ENCODE data around the gene LELP1. TPM values are rescaled to one million over a fixed set of nuclear protein-coding genes. Genes with fewer than 3 reads are reported as not detected.

Gene LELP1
- not detected in 2 replicates for total RNA-seq (2014; rRNA removed; shearing (Covaris generic))
- polyA plus RNA-seq (2016; fragmentation: Nextera tagmentation; extraction: Ambion mirVana): not detected in 2 replicates

DNA sequence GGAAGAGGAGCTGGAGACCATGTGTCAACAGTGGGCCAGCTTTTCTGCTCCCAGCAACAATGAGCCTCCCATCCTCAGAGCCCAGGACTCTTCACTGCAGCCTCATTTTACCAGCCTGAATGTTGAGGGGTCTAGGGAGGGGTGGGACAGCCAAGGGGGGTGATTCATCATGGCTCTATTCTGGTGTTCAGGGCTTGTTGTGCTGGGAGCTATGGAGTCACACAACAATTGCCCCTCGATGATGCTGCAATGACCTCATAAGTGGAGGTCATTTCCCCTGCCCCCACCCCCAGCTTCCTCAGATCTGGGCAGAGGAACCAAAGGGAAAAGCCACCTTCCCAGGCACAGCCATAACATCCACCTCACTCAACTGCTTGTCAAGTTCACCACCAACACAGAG, at the start of gene LELP1:
TSS of gene LELP1 (plus strand) at position 301 of the 400 bp plus-strand sequence. CDS start 1,278 bp downstream, outside the sequence.
- Histone ChIP-seq H3F3A (ENCODE audit: insufficient read depth) (no peaks in the 10 kb centered on the region), H3K36me3 (ENCODE audit: low read depth) (no peaks in the 10 kb centered on the region), H3K79me2 (ENCODE audit: insufficient read depth) (no peaks in the 10 kb centered on the region), H3K9ac (no peak within 1 kb of the TSS), H3K27me3 (replicated peaks; ENCODE audit: insufficient read depth) (0 out of 2 replicates have a peak, but pooled peaks cover 4% of the 10 kb centered on the region), H3K9me2 (ENCODE audit: insufficient read depth) (no peaks in the 10 kb centered on the region), H3K27ac (no peak within 1 kb of the TSS), H3K4me1 (ENCODE audit: insufficient read depth) (no peaks in the 10 kb centered on the region), H4K20me1 (ENCODE audit: insufficient read depth) (no peaks in the 10 kb centered on the region), H2AFZ (no peak within 1 kb of the TSS), H3K4me2 (ENCODE audit: unreplicated experiment) (no peak within 1 kb of the TSS), H3K9me3 (ENCODE audit: low read depth) (no peaks in the 10 kb centered on the region), H3K4me3 (no peak within 1 kb of the TSS)
- DNase-seq: no peak
- TF ChIP-seq EZH2phosphoT487 (IDR thresholded peaks at IDR 0.05; ENCODE audit: insufficient read depth, low read depth) (no peak), EZH2 (IDR thresholded peaks at IDR 0.05; ENCODE audit: insufficient read depth, poor library complexity, severe bottlenecking) (no peak)
- in situ Hi-C loops (cut with MboI): loop anchor here (25.0 kb wide), 1 partner anchor 541 kb away; the partner anchor contains the start of gene LCE2D
- 33 to 50% methylated on average over 1 of the region's 1 CpG for WGBS, 2 experiments (ENCODE audit: low coverage in 1 of 2, low lambda C conversion rate in 2 of 2, missing lambda C conversion rate in 2 of 2)

DNA sequence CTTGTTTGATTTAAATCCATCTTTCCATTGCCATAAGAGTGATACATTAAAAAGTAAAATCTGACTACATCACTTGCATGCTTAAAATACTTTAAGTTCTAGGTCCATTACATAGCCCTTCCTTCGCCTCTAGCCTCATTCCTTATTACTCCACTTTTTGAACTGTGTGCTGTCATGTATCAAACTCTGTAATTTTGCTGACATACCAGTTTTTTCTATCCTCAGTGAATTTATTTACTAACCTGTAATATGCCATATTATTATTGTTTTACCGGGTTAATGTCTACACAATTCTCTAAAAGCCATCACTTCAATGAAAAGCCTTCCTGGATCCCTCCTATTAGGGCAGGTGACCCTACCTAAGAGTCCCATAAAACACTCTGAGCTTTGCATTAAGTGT, 47.7 kb upstream of the LELP1 start:
- Histone ChIP-seq H3K9me3 (ENCODE audit: low read depth) (no peaks in the 10 kb centered on the region), H3K4me1 (ENCODE audit: insufficient read depth) (no peaks in the 10 kb centered on the region), H3F3A (ENCODE audit: insufficient read depth) (no peaks in the 10 kb centered on the region), H3K4me3 (no peak overlapping the region), H3K27ac (no peak overlapping the region), H3K36me3 (ENCODE audit: low read depth) (no peaks in the 10 kb centered on the region), H3K9ac (no peak overlapping the region), H3K9me2 (ENCODE audit: insufficient read depth) (no peaks in the 10 kb centered on the region), H4K20me1 (ENCODE audit: insufficient read depth) (no peaks in the 10 kb centered on the region), H3K27me3 (replicated peaks; ENCODE audit: insufficient read depth) (no peaks in the 10 kb centered on the region; the same call in 1 of the 2 replicates), H3K4me2 (ENCODE audit: unreplicated experiment) (no peak overlapping the region), H2AFZ (no peak overlapping the region), H3K79me2 (ENCODE audit: insufficient read depth) (no peaks in the 10 kb centered on the region)
- WGBS, 2 experiments (ENCODE audit: low coverage in 1 of 2, low lambda C conversion rate in 2 of 2, missing lambda C conversion rate in 2 of 2): 15 to 21% methylated on average over 2 of the region's 2 CpGs
- DNase-seq: no peak
- no peak for TF ChIP-seq EZH2phosphoT487 (IDR thresholded peaks at IDR 0.05; ENCODE audit: insufficient read depth, low read depth)
- TF ChIP-seq EZH2 (IDR thresholded peaks at IDR 0.05; ENCODE audit: insufficient read depth, poor library complexity, severe bottlenecking): no peak
- in situ Hi-C loops (cut with MboI): no loop called here

DNA sequence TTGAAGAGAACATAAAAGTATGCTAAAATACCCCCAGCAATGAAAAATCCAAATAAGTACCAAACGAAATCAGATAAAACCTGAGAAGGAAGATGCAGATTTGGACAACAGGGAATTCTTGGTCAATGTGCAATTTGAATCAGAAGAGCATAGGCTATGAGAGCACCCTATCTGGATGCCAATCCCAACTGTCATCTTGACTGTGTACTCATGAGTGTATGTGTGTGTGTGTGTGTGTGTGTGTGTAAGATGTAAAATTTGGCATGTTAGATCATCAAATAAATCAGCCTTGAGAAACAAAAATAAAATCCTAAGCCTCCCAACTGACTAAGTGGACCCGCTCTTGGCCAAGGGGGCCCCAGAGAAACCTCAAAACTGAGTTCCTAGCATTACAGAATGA, 34.5 kb upstream of the LELP1 start:
- Histone ChIP-seq H3K4me1 (ENCODE audit: insufficient read depth) (no peaks in the 10 kb centered on the region), H3K4me2 (ENCODE audit: unreplicated experiment) (no peak overlapping the region), H4K20me1 (ENCODE audit: insufficient read depth) (no peaks in the 10 kb centered on the region), H2AFZ (no peak overlapping the region), H3K9ac (no peak overlapping the region), H3K27ac (no peak overlapping the region), H3K27me3 (replicated peaks; ENCODE audit: insufficient read depth) (0 out of 2 replicates have a peak, but pooled peaks cover 5% of the 10 kb centered on the region), H3K9me2 (ENCODE audit: insufficient read depth) (no peaks in the 10 kb centered on the region), H3K9me3 (ENCODE audit: low read depth) (no peaks in the 10 kb centered on the region), H3K79me2 (ENCODE audit: insufficient read depth) (no peaks in the 10 kb centered on the region), H3K36me3 (ENCODE audit: low read depth) (no peaks in the 10 kb centered on the region), H3K4me3 (no peak overlapping the region), H3F3A (ENCODE audit: insufficient read depth) (no peaks in the 10 kb centered on the region)
- no peak for TF ChIP-seq EZH2 (IDR thresholded peaks at IDR 0.05; ENCODE audit: insufficient read depth, poor library complexity, severe bottlenecking)
- TF ChIP-seq EZH2phosphoT487 (IDR thresholded peaks at IDR 0.05; ENCODE audit: insufficient read depth, low read depth): no peak
- in situ Hi-C loops (cut with MboI): no loop called here
- DNase-seq: no peak
- 6 to 13% methylated on average over 2 of the region's 2 CpGs for WGBS, 2 experiments (ENCODE audit: low coverage in 1 of 2, low lambda C conversion rate in 2 of 2, missing lambda C conversion rate in 2 of 2)

DNA sequence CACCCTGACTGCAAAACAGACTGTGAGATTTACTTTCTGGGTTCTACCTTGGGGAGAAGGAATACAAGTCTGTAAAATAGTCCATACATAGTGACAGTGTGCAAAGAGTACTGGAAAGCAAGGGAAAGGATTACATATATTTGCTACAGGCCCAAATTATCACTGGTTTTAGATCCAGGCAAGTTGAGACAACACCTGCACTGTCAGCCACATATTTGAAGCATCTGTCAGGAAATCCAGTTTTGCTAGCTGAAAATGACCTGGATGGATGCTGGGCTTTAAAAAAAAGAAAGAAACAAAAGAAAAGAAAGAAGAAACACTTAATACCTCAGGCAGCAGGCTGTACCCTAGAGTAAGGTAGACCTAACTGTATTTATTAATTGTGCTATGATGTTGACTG, 28.6 kb upstream of the LELP1 start:
- H3K9me3 ChIP-seq (ENCODE audit: low read depth): no peaks in the 10 kb centered on the region
- H3K4me2 ChIP-seq (ENCODE audit: unreplicated experiment): no peak overlapping the region
- no peak overlapping the region for H3K4me3 ChIP-seq
- H3K4me1 ChIP-seq (ENCODE audit: insufficient read depth): no peaks in the 10 kb centered on the region
- no peak overlapping the region for H3K9ac ChIP-seq
- no peaks in the 10 kb centered on the region for H4K20me1 ChIP-seq (ENCODE audit: insufficient read depth)
- H3K27me3 ChIP-seq (replicated peaks; ENCODE audit: insufficient read depth): peaks cover 7% of the 10 kb centered on the region
- no peaks in the 10 kb centered on the region for H3F3A ChIP-seq (ENCODE audit: insufficient read depth)
- H3K27ac ChIP-seq: no peak overlapping the region
- TF ChIP-seq EZH2phosphoT487 (IDR thresholded peaks at IDR 0.05; ENCODE audit: insufficient read depth, low read depth) (no peak), EZH2 (IDR thresholded peaks at IDR 0.05; ENCODE audit: insufficient read depth, poor library complexity, severe bottlenecking) (no peak)
- H3K79me2 ChIP-seq (ENCODE audit: insufficient read depth): no peaks in the 10 kb centered on the region
- H3K36me3 ChIP-seq (ENCODE audit: low read depth): no peaks in the 10 kb centered on the region
- DNase-seq: no peak
- no peaks in the 10 kb centered on the region for H3K9me2 ChIP-seq (ENCODE audit: insufficient read depth)
- in situ Hi-C loops (cut with MboI): no loop called here
- H2AFZ ChIP-seq: no peak overlapping the region

DNA sequence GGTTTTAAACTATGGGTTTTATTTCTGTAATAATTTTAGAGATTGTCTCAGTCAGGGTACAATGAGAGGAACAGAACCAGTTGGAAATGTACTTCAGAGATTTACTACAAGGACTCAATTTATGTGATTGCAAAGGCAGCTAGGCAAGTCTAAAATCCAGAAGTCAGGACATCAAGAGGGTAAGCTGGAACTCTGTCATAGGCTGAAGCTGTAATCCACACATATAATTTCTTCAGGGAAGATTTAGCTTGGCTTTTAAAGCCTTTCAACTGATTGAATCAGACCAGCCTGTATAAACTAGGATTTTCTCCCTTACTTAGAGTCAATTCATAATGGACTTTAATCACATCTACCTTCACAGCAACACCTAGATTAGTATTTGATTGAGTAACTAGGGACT, 24.3 kb upstream of the LELP1 start:
- no peaks in the 10 kb centered on the region for H3K79me2 ChIP-seq (ENCODE audit: insufficient read depth)
- H3K4me3 ChIP-seq: no peak overlapping the region
- H3K9ac ChIP-seq: no peak overlapping the region
- in situ Hi-C loops (cut with MboI): no loop called here
- peaks cover 3% of the 10 kb centered on the region for H3K27me3 ChIP-seq (replicated peaks; ENCODE audit: insufficient read depth)
- H3F3A ChIP-seq (ENCODE audit: insufficient read depth): no peaks in the 10 kb centered on the region
- H3K9me2 ChIP-seq (ENCODE audit: insufficient read depth): no peaks in the 10 kb centered on the region
- no peak overlapping the region for H3K4me2 ChIP-seq (ENCODE audit: unreplicated experiment)
- no peaks in the 10 kb centered on the region for H4K20me1 ChIP-seq (ENCODE audit: insufficient read depth)
- no peaks in the 10 kb centered on the region for H3K36me3 ChIP-seq (ENCODE audit: low read depth)
- no peak overlapping the region for H2AFZ ChIP-seq
- no peaks in the 10 kb centered on the region for H3K4me1 ChIP-seq (ENCODE audit: insufficient read depth)
- H3K27ac ChIP-seq: no peak overlapping the region
- H3K9me3 ChIP-seq (ENCODE audit: low read depth): no peaks in the 10 kb centered on the region
- TF ChIP-seq EZH2phosphoT487 (IDR thresholded peaks at IDR 0.05; ENCODE audit: insufficient read depth, low read depth): no peak
- no peak for TF ChIP-seq EZH2 (IDR thresholded peaks at IDR 0.05; ENCODE audit: insufficient read depth, poor library complexity, severe bottlenecking)
- no peak for DNase-seq

Data from GM23248 (cell line).